ENCODE measurements around the gene FILIP1L.

The FILIP1L gene

DNA sequence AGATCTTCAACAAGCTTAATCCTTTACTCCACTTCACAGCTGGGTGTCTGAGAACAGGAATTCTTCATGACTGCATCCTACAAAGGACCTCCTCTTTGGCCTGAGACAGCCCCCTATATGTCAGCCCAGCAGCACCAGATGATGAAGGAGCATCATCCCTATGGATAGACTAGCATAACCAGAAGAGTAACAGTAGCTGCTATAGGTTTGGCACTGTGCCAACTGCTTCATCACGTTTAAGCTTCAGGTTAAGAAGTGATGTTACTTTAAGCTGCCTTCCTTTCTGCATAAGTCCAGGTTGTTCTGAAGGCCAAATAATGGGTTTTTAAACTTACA lies 246.0 kb downstream of the FILIP1L start:
- DNase-seq (ENCODE audit: low read depth, low spot score): no peak

DNA sequence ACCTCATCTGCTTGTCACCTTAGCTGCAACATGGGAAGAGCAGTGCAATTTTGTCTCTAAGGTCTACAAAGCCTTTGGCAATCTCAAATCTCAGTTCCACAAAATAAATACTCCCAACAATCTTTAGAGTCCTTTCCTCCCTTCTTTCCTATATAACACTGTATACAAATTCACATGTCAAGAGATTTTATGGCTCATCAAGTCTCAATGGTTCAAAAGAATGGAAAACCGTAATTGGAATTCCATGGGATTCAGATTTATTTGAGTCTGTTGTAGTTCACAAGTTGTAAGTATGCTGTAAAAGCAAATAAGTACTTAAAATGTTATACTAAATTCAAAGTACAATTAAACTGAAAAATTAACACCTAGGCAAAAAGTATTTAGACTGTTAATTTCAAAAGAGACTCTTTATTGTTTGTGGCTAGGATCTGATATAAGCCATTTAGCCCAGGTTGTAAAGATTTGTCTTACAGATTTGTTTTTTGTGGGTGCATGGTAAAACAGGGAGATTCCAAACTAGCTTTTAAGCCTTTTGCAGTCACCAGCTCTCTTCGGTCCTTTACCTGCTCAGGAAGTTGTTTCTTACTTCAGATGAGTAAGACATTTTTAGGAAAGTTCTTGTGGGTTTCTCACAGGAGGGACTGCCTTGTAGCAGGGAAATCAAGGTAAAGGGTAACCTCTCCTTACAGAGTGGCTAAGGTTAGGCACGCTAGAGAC lies 246.5 kb downstream of the FILIP1L start:
- DNase-seq (ENCODE audit: low read depth, low spot score): no peak

DNA sequence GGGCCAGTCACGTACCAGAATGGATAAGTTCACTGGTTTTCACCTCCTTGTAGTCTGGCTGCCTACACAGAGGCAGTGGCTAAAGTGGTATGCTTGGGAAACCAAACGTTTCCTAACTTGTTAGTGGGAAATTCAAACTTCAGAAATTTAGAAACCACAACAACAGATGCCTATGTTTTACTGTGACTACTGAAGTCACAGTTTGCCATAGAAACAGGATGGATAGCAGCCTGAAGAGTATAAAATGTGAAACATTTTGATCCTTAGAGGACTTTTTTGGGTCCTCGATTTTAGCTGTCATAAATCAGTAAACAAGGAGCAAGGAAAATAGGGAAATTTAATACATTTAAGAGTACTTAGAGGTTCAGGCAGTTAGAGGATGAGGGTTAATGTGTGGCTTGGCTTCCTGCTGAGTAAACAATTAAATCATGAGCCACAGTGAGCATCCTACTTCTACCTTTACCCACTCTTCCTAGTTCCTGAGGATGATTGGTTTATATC lies 248.0 kb downstream of the FILIP1L start:
- DNase-seq (ENCODE audit: low read depth, low spot score): no peak

DNA sequence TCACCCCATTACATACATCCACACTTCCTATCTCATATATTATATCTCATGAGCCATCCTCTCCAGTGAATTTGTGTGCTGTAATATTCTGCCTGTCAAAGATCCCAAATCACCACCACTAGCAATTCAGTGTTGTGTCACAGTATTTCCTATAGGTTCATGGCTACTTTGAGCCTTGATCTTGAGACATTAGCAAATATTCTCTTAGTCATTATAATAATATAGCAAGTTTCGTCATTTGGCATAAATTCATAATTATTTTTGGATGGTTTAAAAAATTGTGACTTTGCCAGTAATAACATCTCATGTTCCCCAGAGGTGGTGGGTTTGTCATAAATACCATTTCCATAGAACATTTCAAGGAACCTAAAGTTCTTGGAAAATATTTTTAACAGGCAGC lies 249.0 kb downstream of the FILIP1L start:
- no peak for DNase-seq (ENCODE audit: low read depth, low spot score)

DNA sequence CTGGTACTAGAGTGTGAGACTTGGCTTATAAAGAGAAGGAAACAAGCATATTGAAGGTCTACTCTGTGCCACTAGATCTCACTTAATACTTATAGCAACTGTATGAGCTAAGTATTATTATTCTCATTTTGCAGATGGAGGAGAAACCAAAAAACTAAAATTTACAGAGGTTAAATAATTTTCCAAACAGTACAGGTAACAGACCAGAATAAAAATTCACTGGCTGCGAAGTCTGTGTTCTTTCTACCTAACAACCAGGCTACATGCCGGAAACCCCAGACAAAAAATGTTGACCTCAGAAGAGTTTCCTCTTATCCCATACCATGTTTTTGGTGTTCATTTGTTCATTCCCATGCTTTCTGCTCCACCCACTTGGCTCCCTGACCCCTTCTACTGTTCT lies 250.0 kb downstream of the FILIP1L start:
- no peak for DNase-seq (ENCODE audit: low read depth, low spot score)

DNA sequence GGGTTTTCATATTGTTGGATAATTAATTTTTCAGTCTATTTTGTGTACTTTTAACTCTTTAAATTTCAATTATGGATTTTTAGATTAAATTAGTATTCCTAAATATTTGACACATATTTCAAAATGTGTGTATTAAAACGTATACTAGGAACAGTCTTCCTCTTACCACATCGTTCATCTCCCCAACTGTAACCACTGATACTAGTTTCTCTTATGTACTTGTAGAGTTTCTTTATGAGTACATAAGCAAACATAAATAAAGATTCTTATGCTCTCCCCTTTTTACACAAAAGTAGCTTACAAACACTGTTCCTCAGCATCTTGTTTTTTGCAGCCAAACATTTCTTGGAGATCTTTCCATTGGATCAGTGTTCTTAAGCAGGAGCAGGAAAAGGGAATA lies 250.7 kb downstream of the FILIP1L start:
- no peak for DNase-seq (ENCODE audit: low read depth, low spot score)

DNA sequence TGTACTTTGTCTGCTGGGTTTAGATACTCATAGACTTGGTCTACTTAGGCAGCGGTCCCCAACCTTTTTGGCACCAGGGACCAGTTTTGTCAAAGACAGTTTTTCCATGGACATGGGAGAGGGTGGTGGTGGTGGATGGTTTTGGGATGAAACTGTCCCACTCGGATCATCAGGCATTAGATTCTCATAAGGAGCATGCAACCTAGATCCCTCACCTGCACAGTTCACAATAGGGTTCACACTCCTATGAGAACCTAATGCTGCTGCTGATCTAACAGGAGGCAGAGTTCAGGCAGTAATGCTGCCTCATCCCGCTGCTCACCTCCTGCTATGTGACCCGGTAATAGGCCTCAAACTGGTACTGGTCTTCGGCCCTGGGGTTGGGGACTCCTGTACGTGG lies 251.3 kb downstream of the FILIP1L start:
- no peak for DNase-seq (ENCODE audit: low read depth, low spot score)

DNA sequence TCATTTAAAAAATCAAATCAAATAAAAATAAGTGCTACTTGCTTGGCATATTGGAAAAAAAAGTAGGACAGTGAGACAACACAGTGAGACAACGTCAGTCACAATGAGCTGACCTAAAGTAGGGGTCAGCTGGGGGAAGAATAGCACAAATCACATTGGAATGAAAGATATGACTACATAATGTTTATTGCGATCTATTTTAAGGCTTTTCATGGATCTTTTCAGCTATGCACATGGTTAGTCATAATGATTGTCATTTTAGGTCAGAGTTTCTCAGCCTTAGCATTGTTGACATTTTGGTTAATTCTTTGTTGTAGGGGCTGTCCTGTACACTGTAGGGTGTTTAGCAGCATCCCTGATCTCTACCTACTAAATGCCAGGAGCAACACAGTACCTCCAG lies 252.1 kb downstream of the FILIP1L start:
- DNase-seq (ENCODE audit: low read depth, low spot score): no peak

DNA sequence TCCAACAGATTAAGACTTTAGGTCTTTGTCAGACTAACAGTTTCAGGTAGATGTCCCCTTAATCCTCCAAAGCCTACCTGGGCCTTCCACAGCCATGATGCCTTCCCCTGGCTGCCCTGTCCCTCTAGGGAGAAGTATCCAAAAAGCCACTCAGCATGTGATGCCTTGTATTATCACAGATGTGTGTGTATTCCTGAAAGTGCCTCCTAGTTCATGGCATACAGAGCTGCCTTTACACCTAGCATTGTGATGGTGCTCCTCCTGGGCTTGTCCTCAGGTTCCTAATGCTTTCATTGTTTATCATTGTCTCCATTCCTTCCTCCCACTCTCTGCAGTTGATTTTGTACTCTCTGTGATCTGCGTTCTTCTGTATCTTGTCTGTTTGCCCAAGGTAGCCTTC lies 253.1 kb downstream of the FILIP1L start:
- no peak for DNase-seq (ENCODE audit: low read depth, low spot score)

DNA sequence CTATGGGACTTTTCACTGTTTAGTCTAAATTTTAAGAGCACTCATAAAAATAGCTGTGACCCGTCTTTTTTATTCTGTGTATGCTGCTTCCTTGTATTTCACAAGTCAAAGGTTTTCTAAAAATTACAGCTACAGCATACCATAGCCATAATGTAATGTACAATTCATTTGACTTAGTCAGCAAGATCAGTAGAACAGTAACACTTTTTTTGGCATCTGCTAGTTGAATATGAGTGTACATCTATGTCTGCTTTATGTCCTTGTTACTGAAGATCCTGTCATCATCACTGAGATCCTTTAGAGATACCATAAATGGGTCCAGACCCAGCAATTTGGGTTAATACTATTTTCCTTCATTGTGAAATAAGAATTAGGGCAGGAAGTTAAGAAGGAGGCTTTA lies 254.5 kb downstream of the FILIP1L start:
- no peak for DNase-seq (ENCODE audit: low read depth, low spot score)

DNA sequence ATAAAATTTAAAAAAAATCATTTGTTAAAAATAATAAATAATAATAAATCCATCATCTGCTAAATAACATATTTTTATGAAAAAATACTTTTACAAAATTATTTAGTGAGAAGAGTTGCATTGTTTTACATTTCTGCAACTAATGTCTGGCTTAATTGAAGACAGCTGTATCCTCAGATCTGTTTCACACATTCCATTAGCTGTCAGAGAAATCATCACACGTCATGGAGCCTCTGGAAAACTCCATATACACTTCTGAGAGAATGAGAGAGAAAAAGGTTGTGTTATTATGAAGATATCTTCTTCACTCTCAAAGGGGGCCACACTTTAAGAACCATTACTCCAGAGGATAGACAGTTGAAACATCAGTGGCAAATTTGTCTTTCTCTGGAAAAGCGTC lies 255.8 kb downstream of the FILIP1L start:
- DNase-seq (ENCODE audit: low read depth, low spot score): no peak

DNA sequence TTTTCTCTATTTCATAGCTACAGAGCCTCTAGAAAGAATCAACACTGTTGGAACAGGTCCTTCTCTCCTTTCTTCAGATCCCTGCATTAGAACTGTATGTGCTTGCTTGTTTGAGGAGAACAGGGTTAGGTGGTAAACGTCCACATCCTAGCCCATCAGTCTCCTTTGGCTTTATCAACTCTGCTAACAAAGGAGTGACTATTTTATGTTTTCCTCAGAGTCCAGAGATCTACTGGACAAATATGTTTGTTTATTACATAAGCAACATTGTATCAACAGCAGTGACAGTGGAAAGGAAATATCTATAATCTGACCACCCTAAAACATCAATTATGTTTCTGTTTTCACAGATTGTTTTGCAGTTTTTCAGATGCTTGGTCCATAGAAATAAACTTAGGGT lies 257.0 kb downstream of the FILIP1L start:
- DNase-seq (ENCODE audit: low read depth, low spot score): no peak

DNA sequence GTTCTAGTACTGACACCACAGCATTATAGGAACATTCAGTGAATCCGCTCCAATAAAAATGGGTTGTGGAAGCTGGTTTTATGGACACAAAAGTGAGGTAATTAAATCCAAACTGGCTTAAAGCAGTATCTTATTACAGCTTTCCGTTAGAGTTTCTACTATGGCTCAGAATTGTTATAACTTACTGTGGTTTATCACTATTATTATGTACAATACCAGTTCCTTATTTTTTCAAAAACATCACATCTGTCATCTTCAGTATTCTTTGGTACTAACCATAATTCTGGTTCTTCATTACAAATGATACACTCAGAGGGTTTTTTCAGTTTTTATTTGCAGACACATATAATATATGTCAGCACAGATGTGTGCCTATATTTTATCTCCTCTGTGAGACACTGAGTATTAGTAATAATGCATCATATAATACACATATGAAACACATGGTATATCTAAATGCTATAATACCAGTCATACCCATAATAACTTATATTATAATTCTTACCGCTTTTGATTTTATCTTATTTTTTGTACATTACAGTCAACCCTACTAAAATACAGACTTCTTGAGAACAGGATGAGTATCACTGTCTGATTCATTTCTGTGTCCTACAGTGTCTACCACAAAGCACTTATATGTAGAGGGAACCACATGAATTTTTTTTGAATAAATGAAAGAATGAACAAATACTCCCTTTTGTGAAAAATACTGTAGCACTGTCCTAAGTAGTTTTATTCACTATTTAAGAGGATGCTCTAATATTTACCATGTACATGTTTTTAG lies 257.7 kb downstream of the FILIP1L start:
- DNase-seq (ENCODE audit: low read depth, low spot score): no peak

DNA sequence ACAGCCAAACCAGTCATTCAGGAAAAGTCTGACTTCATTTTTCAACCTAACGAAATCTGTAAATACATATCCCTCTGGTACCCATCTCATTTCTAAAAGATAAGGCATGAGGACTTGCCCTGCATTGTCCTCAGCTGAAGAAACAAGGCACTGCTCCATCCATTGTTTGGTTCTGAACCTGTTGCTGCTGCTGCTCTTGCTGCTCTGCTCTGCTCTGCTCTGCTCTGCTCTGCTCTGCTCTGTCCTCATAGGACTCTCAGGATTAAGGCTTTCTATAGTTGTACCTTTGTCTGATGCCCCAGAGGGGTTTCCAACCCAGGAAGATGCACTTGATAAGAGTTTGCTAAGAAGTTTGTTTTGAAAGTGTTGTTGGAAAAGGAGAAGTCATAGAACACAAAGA lies 258.4 kb downstream of the FILIP1L start:
- no peak for DNase-seq (ENCODE audit: low read depth, low spot score)

DNA sequence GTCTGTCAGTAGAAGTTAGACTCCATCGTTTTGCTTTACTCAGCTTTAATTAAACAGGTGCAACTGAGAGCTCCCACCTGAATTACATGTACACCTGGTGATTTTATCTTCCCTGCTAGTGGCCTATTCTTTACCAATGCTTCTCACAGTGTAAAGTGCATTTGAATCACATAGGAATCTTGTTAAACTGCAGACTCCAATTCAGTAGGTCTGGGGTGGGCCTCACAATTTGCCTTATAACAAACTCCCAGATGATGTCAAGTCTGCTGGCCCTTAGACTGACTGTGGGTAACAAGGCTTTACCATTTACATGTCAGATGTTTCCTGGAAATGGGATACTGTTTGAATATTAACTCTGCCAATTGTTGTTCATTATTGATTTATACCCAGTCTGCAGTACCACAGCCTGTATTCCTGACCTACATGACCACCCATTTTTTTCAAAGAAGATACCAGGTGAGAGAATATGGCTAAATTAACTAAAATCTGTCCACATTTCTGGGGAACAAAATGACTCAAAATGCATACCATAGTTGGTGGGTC lies 259.5 kb downstream of the FILIP1L start:
- DNase-seq (ENCODE audit: low read depth, low spot score): no peak

DNA sequence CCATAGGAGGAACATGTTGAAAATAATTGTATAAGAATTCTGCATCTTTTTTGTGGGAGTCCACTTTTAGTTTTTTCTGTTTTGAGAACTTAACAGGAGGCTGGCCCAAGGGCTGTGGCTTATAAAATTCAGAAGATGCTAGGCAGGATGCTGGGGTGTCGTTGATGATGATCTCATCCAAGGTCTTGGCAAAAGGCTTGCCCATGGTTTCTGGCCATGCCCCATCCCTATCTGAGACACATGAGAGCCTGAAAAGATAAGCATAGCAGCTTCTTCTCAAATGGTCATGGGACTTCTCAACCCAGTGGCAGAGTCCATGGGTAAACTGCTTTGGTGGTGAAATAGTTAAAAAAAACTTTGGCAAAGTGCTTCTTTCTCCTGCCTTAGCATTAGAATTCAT lies 261.4 kb downstream of the FILIP1L start:
- DNase-seq (ENCODE audit: low read depth, low spot score): no peak

DNA sequence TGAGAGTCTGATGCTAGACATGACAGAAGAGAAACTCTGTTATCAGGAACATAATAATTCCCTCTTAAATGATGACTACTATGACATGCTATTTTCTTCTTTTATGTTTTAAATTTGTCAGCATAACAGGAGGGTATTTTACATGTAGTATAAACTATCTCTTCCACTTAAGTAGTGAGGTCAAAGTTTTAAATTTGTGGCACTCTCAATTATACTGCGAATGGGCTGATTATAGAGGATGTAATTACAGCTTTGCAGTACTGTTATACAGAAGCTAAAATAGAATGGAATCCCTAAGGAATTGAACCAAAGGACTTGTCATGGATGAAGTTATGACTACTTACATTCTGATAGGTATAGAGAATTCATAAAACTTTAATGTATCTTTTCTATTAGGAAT lies 262.3 kb downstream of the FILIP1L start:
- no peak for DNase-seq (ENCODE audit: low read depth, low spot score)

DNA sequence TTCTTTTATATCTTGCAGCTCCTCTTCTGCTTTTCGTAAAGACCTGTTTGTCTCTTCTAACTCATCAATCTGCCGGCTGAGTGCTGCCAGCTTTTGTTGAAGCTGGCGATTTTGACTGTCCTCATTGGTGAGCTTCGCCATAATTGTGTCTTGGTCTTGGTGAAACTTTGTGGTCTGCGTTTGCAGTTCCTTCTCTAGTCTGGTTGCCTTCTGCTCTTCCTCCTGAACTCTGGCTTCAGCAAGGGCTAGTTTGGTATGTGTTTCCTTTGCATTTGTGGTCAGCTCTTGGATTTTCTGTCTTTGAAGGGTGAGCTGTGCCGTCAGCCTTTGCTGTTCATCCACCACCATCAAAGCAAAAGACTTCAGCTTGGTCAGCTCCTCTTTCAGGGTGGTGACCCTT lies 263.7 kb downstream of the FILIP1L start:
- no peak for DNase-seq (ENCODE audit: low read depth, low spot score)

DNA sequence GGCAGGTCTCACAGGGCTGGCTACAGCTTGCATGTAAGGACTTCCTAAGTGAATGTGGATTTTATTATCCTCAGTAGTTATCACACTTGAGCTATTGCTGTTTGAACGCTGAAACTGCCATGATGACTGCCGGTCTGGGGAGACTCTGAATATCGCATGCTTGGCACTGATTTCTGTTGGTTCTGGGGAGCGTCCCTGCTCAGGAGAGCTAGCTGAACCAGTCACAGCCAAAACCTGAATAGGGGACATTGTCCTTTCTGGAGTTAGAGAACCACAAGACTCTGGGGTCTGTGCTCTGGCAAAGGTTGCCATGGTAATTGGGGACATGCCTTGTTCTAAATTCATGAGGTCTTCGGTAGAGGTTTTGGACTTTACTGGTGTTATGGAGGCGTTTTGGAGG lies 265.9 kb downstream of the FILIP1L start:
- no peak for DNase-seq (ENCODE audit: low read depth, low spot score)

DNA sequence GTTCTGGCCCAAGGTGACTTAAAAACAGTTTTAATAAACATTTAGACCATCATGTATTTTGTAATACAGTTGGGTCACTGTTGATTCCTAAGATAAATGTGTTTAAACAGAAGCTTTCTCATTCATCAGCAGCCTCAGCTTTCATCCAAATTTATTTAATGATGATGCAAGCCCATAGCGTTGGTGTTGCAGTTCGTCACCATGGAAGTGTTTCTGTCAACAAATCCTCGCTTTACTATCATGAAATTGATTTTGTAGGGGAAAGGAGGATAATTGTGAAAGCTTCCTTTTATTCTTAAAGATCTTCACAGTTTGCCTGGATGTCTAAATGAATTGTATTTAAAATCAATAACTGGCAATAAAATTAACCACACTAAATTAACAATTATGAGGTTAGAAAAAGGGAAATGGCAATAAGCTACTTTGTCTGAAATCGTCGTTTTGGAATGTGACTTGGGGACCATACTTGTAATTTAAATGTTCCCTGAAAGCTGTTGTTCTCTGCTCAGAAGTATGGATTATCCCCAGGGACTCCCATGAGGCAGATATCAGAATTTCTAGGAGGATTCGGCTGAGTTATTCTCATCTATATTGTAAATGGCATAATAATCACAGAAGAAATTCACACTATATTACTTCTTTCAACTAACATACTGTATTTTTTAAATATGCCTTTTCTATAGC lies 267.7 kb downstream of the FILIP1L start:
- DNase-seq (ENCODE audit: low read depth, low spot score): no peak

DNA sequence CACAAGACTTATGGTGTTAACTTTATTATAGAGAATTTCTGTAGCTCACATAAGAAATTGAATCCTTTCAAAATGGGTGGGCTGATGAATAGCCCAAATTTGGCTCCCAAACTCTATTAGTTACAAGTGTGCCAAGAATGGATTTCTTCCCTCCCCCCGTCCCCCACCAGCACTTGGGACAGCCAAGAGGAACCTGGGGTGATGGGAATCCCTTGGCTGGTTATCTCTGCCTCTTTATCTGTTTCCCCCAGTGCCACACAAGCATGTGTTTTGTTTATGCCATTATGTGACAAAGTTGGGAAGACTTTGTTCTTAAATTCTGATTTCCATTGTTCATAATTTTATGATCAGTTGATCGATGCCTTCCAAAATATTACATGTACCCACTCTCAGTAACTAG lies 268.3 kb downstream of the FILIP1L start:
- no peak for DNase-seq (ENCODE audit: low read depth, low spot score)

DNA sequence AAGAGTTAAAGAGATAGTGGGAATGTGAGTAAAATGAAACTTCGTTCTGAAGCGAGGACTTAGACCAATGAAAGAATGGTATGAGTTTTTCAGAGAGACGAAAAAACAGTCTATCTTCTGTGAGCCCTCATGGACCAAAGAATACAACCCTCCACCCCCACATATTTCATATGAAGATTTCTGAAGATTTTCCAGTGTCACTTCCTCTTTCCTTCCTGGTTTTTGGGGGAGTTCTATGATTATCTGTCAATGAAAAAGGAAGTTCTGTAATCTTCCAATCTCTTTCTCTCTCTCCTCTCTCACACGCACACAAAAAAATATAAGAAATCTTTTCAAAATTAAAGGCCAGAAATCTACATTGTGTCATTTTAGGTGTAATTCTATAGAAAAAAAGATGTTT lies 269.0 kb downstream of the FILIP1L start:
- no peak for DNase-seq (ENCODE audit: low read depth, low spot score)
